Measurements from ENCODE around the gene MTMR12.

GRCh38 chr5:32285510-32286138 lies 27.1 kb downstream of the MTMR12 start:
- TF ChIP-seq CTCF (conservative IDR thresholded peaks at IDR 0.05 in 1 of 2, IDR thresholded peaks at IDR 0.05 in 1 of 2; ENCODE audit: low read depth in 1 of 2, low read length in 2 of 2) (no peak), EZH2 (IDR thresholded peaks at IDR 0.05; ENCODE audit: low read length, missing control alignments) (no peak)

All from fibroblast of lung (primary cell).